HepG2 (cell line): ENCODE measurements around the gene PDRG1. TPM values are rescaled to one million over a fixed set of nuclear protein-coding genes. Genes with fewer than 3 reads are reported as not detected.

Experiments
- ASH2L ChIP-seq: fragments of 300-600, 200-600 bp; sonication (generic); IDR thresholded peaks from 2 replicates; pipeline ENCODE4 v1.7.0; 2017; ENCODE audit warnings: low read depth, mild to moderate bottlenecking, moderate library complexity, mixed read lengths, low read length; ENCODE audit not compliant: insufficient read length
- ATAD3A ChIP-seq: sonication (generic); formaldehyde crosslinking; IDR thresholded peaks from 2 replicates; pipeline ENCODE4 v1.4.0; 2020; ENCODE audit warnings: missing genetic modification reagents
- ATF7-NPFF ChIP-seq: sonication (generic); formaldehyde crosslinking; IDR thresholded peaks from 2 replicates; pipeline ENCODE4 v1.8.1; 2023; ENCODE audit warnings: mild to moderate bottlenecking, low read depth, missing genetic modification reagents, moderate library complexity
- DZIP1 ChIP-seq: sonication (generic); formaldehyde crosslinking; IDR thresholded peaks from 2 replicates; pipeline ENCODE4 v1.5.0; 2020; ENCODE audit warnings: mild to moderate bottlenecking, missing genetic modification reagents
- HOXA7 ChIP-seq: sonication (generic); formaldehyde crosslinking; IDR thresholded peaks from 2 replicates; pipeline ENCODE4 v1.8.1; 2022; ENCODE audit warnings: mild to moderate bottlenecking, missing genetic modification reagents, moderate library complexity
- KDM5B ChIP-seq: sonication (generic); formaldehyde crosslinking; IDR thresholded peaks from 2 replicates; pipeline ENCODE4 v1.4.0; 2020; ENCODE audit warnings: missing genetic modification reagents, mild to moderate bottlenecking, borderline replicate concordance
- MTF2 ChIP-seq: sonication (generic); formaldehyde crosslinking; IDR thresholded peaks from 2 replicates; pipeline ENCODE4 v1.5.0; 2020; ENCODE audit warnings: missing genetic modification reagents, borderline replicate concordance
- MXD1 ChIP-seq: sonication (generic); formaldehyde crosslinking; IDR thresholded peaks from 2 replicates; pipeline ENCODE4 v1.4.0; 2020; ENCODE audit warnings: mild to moderate bottlenecking, missing genetic modification reagents
- NFYC ChIP-seq: IDR thresholded peaks from 2 replicates; pipeline ENCODE4 v1.6.1; 2016; ENCODE audit warnings: missing genetic modification reagents, missing compliant biosample characterization
- SRSF1 ChIP-seq: fragments of 200-400 bp; formaldehyde crosslinking; optimal IDR thresholded peaks from 2 replicates; pipeline ENCODE3; 2017; ENCODE audit warnings: mild to moderate bottlenecking, low read depth, low read length, moderate library complexity
- SYNCRIP ChIP-seq: fragments of 200-400 bp; formaldehyde crosslinking; IDR thresholded peaks from 2 replicates; pipeline ENCODE4 v1.6.1; 2018; ENCODE audit warnings: mild to moderate bottlenecking, low read depth, low read length; ENCODE audit not compliant: insufficient read depth
- XRCC5 ChIP-seq: fragments of 200-400 bp; formaldehyde crosslinking; optimal IDR thresholded peaks from 2 replicates; pipeline ENCODE3; 2017; ENCODE audit warnings: mild to moderate bottlenecking, low read length
- ZBTB44 ChIP-seq: sonication (generic); formaldehyde crosslinking; IDR thresholded peaks from 2 replicates; pipeline ENCODE4 v1.4.0; 2020; ENCODE audit warnings: missing genetic modification reagents
- ZMYM2 ChIP-seq: sonication (generic); formaldehyde crosslinking; IDR thresholded peaks from 2 replicates; pipeline ENCODE4 v1.8.0; 2022; ENCODE audit warnings: mild to moderate bottlenecking, missing genetic modification reagents
- ZNF589 ChIP-seq: sonication (generic); formaldehyde crosslinking; conservative IDR thresholded peaks from 2 replicates; pipeline ENCODE4 v1.8.0; 2022; ENCODE audit warnings: mild to moderate bottlenecking, moderate library complexity, missing genetic modification reagents
- ZNF703 ChIP-seq: sonication (generic); formaldehyde crosslinking; IDR thresholded peaks from 2 replicates; pipeline ENCODE4 v1.5.1; 2020; ENCODE audit warnings: missing genetic modification reagents, mild to moderate bottlenecking, moderate library complexity, borderline replicate concordance
- ZNF850 ChIP-seq: sonication (generic); formaldehyde crosslinking; conservative IDR thresholded peaks from 2 replicates; pipeline ENCODE4 v1.9.0; 2021; ENCODE audit warnings: mild to moderate bottlenecking, missing genetic modification reagents
- polyA plus RNA-seq, 8 experiments: library from polyadenylated mRNA; depleted of rRNA in 3 of 8; stranded (reverse) in 7 of 8; unstranded in 1 of 8; fragments of >200 nt; fragmentation: Illumina TruSeq in 4 of 8; extraction: Trizol in 4 of 8; gene quantifications; 2 replicates each; pipeline versions ENCODE4 v1.2.1 to v1.2.3, GENCODE V29; 2011 to 2016; ENCODE audit warnings: low read depth in 4 of 8, missing spikeins in 1 of 8, mixed read lengths in 1 of 8; ENCODE audit not compliant: insufficient read depth in 1 of 8
- total RNA-seq, 5 experiments: library from RNA; depleted of rRNA; stranded (reverse); fragments of >200 nt; fragmentation: Illumina TruSeq; extraction: Trizol; gene quantifications; 2 replicates each; pipeline ENCODE4 v1.2.3, GENCODE V29; 2016; ENCODE audit warnings: low read depth in 1 of 5
- TF ChIP-seq, protein P1 (sequence below): IDR thresholded peaks from 2 replicates; pipeline ENCODE4 v1.6.1; 2016; ENCODE audit warnings: missing compliant biosample characterization, missing genetic modification reagents, borderline replicate concordance
- TF ChIP-seq, protein P2 (sequence below): IDR thresholded peaks from 2 replicates; pipeline ENCODE4 v1.6.1; 2016; ENCODE audit warnings: low read depth, borderline replicate concordance
- TF ChIP-seq, protein P3 (sequence below): sonication (generic); formaldehyde crosslinking; IDR thresholded peaks from 2 replicates; pipeline ENCODE4 v1.4.0; 2020; ENCODE audit warnings: missing genetic modification reagents

Gene PDRG1
- total and polyA plus RNA-seq, 2 of the 13 experiments (the other 11 are each of a cell fraction or from before 2014, with no cell fraction given): 16.6 to 18.0 TPM

DNA sequence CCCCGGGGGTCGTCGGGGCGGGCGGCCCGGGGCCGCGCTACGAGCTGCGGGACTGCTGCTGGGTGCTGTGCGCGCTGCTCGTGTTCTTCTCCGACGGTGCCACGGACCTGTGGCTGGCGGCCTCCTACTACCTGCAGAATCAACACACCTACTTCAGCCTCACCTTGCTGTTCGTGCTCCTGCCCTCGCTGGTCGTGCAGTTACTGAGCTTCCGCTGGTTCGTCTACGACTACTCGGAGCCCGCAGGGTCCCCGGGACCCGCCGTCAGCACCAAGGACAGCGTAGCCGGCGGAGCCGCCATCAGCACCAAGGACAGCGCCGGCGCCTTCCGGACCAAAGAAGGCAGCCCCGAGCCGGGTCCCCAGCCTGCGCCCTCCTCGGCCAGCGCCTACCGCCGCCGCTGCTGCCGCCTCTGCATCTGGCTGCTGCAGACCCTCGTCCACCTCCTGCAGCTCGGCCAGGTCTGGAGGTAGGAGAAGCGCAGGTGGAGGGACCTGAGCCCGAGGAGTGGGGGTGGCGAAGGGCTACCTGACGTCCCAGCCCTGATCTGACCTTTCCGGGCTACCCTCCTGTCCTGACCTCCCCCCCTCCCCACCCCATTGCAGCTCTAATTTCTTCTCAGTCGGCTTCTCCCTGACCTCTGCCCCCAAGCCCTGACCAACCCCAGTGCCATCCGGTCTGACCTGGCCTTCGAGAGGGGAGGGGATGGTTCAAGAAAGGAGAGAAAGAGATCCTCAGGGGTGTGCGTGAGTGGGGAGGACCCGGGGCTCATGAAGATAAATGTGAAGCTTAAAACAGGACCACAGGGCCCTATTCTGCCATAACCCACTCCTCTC, 16.7 kb upstream of the PDRG1 start (continued):
- TF ChIP-seq, protein P1, sequence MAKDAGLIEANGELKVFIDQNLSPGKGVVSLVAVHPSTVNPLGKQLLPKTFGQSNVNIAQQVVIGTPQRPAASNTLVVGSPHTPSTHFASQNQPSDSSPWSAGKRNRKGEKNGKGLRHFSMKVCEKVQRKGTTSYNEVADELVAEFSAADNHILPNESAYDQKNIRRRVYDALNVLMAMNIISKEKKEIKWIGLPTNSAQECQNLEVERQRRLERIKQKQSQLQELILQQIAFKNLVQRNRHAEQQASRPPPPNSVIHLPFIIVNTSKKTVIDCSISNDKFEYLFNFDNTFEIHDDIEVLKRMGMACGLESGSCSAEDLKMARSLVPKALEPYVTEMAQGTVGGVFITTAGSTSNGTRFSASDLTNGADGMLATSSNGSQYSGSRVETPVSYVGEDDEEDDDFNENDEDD (CRISPR knock-in tag): peak; percentile 98
- TF ChIP-seq SRSF1: peak; percentile 96
- peak; percentile 100 for TF ChIP-seq ZNF703
- TF ChIP-seq, protein P2, sequence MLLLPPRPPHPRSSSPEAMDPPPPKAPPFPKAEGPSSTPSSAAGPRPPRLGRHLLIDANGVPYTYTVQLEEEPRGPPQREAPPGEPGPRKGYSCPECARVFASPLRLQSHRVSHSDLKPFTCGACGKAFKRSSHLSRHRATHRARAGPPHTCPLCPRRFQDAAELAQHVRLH: peak; percentile 100
- TF ChIP-seq MXD1 (CRISPR knock-in tag): peak; percentile 100
- peak; percentile 100 for TF ChIP-seq MTF2 (CRISPR knock-in tag)
- peak; percentile 100 for TF ChIP-seq ATF7-NPFF
- TF ChIP-seq ZMYM2 (CRISPR knock-in tag): peak; percentile 97
- peak; percentile 86 for TF ChIP-seq NFYC (CRISPR knock-in tag)
- TF ChIP-seq ZNF589 (CRISPR knock-in tag): peak; percentile 100
- no peak for TF ChIP-seq ASH2L
- TF ChIP-seq SYNCRIP: no peak
- TF ChIP-seq XRCC5: peak; percentile 100
- TF ChIP-seq, protein P3, sequence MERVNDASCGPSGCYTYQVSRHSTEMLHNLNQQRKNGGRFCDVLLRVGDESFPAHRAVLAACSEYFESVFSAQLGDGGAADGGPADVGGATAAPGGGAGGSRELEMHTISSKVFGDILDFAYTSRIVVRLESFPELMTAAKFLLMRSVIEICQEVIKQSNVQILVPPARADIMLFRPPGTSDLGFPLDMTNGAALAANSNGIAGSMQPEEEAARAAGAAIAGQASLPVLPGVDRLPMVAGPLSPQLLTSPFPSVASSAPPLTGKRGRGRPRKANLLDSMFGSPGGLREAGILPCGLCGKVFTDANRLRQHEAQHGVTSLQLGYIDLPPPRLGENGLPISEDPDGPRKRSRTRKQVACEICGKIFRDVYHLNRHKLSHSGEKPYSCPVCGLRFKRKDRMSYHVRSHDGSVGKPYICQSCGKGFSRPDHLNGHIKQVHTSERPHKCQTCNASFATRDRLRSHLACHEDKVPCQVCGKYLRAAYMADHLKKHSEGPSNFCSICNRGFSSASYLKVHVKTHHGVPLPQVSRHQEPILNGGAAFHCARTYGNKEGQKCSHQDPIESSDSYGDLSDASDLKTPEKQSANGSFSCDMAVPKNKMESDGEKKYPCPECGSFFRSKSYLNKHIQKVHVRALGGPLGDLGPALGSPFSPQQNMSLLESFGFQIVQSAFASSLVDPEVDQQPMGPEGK (CRISPR knock-in tag): peak; percentile 99
- peak; percentile 100 for TF ChIP-seq DZIP1
- TF ChIP-seq ZNF850: peak; percentile 100
- peak; percentile 100 for TF ChIP-seq KDM5B (CRISPR knock-in tag)
- peak; percentile 100 for TF ChIP-seq ZBTB44 (CRISPR knock-in tag)
- TF ChIP-seq ATAD3A (CRISPR knock-in tag): peak; percentile 100
- TF ChIP-seq HOXA7 (CRISPR knock-in tag): peak; percentile 100
